Heart right ventricle (tissue), 16 donors: Measurements from ENCODE around the gene PLEKHJ1. TPM values are rescaled to one million over a fixed set of nuclear protein-coding genes. Genes with fewer than 3 reads are reported as not detected.

Source experiments
- ATAC-seq, 8 donors: fragments of 200-7000 bp; cut with Tn5 transposase; one replicate each; pipeline ENCODE4 v1.9.1; 2020; ENCODE audit warnings: mild to moderate bottlenecking in 8 of 8, moderate library complexity in 8 of 8, moderate number of reproducible peaks in 1 of 8
- DNase-seq, 2 donors: peaks; one replicate each; pipeline ENCODE4 v3.0.0-alpha.2; 2020
- H3K27ac ChIP-seq, 10 donors: fragments of 200-600 bp; sonication (generic) in 2 of 10; one replicate each; pipeline versions ENCODE4 v1.5.0 to v1.8.0; 2020 to 2022; ENCODE audit warnings: mild to moderate bottlenecking in 3 of 10
- H3K27me3 ChIP-seq, 7 donors: fragments of 200-600 bp; one replicate each; pipeline ENCODE4 v1.8.0; 2021 to 2022; ENCODE audit warnings: mild to moderate bottlenecking in 2 of 7
- H3K36me3 ChIP-seq, 9 donors: fragments of 200-600 bp; sonication (generic) in 1 of 9; one replicate each; pipeline versions ENCODE4 v1.5.0 to v1.8.0; 2020 to 2022; ENCODE audit warnings: mild to moderate bottlenecking in 2 of 9
- H3K4me1 ChIP-seq, 9 donors: fragments of 200-600 bp; sonication (generic) in 1 of 9; one replicate each; pipeline versions ENCODE4 v1.5.0 to v1.8.0; 2020 to 2022; ENCODE audit warnings: mild to moderate bottlenecking in 4 of 9
- H3K4me3 ChIP-seq, 10 donors: fragments of 200-600 bp; sonication (generic) in 2 of 10; one replicate each; pipeline versions ENCODE4 v1.5.0 to v1.8.0; 2020 to 2022; ENCODE audit warnings: mild to moderate bottlenecking in 7 of 10, moderate library complexity in 2 of 10
- H3K9me3 ChIP-seq, 11 donors: fragments of 200-600 bp in 10 of 11; sonication (generic) in 2 of 11; one replicate each; pipeline versions ENCODE4 v1.5.0 to v1.8.0; 2013 to 2022; ENCODE audit warnings: mild to moderate bottlenecking in 2 of 11, control low read depth in 1 of 11, moderate library complexity in 1 of 11
- CTCF ChIP-seq, 9 donors: fragments of 200-600 bp; sonication (generic) in 2 of 9; IDR thresholded peaks; one replicate each; pipeline versions ENCODE4 v1.5.0 to v1.8.0; 2021 to 2022; ENCODE audit warnings: antibody characterized with exemption in 9 of 9, mild to moderate bottlenecking in 5 of 9, moderate library complexity in 1 of 9
- WGBS, 2 donors: extraction: QIAGEN DNeasy Blood & Tissue Kit; methylation state at CpG; one replicate each; pipeline ENCODE4 v1.1.7; 2013; ENCODE audit warnings: inconsistent platforms in 1 of 2; 5-methylcytosine and 5-hydroxymethylcytosine counted together
- intact Hi-C, 10 donors: fragments of 100-400 bp; cut with DNase I; formaldehyde crosslinking; loops; one replicate each; pipeline versions ENCODE4 v1.11.1 to v1.14.2; 2022
- polyA plus RNA-seq, 2 donors: library from polyadenylated mRNA; stranded (reverse); fragments of 200-250 nt; gene quantifications; one replicate each; pipeline ENCODE4 v1.2.3, GENCODE V29; 2013
- total RNA-seq, 10 donors: library from RNA; stranded (reverse); fragmentation: NEBNext Ultra II Directional in 3 of 10; extraction: Animal tissue kit (Norgen Biotek cat#: 25700) in 3 of 10; gene quantifications; one replicate each; pipeline versions ENCODE4 v1.2.1 to v1.2.4, GENCODE V29; 2021 to 2023
- donor health status: Arrhythmogenic right ventricular cardiomyopathy.
- donor health status: ischemic (EF 13 %, LVEDD 7.1; RV severe dilation, severe dysfunction).
- donor health status: healthy with polysubstance abuse.
- donor health status: DM: no; HTN: yes; CAD: no.
- donor health status: DM: no; HTN: no; CAD: no.
- donor health status: ischemic (EF 25% LVEDD 6.9; RV normal size, moderate dysfunction).
- donor health status: ischemic (EF 25% LVEDD 5.7; RV mildly dilated, moderate dysfunction).
- donor health status: healthy.
- donor health status: DM: yes; HTN: yes; CAD: no.
- donor health status: Ischemic cardiomyopathy.
- donor health status: ischemic (EF 35%, LVEDD 5.7; RV mildly dilated, moderate dysfunction).
- donor health status: nonischemic (EF 11% LVEDD 7.7; RV severe dilation, severe dysfunction).
- donor health status: DM: yes; HTN: yes; CAD: no.
- donor health status: PGD.
- donor health status: ischemic (EF 29% LVEDD 5.4; RV normal size, mild dysfunction).
- donor health status: nonischemic (EF 23%, LVEDD 6.1; RV moderate dilation, normal function).

PLEKHJ1 gene
- total and polyA plus RNA-seq, 12 donors, result 40.0 to 103 (median 46.8) TPM

GRCh38 chr19:2217591-2217990 lies 18.5 kb downstream of the PLEKHJ1 start:
- H3K27me3 ChIP-seq, result no peaks in the 10 kb centered on the region
- TF ChIP-seq CTCF (IDR thresholded peaks at IDR 0.05), result no peak
- intact Hi-C loops, result no loop called here
- 95 to 98% methylated on average over 22 of the region's 22 CpGs for WGBS, 2 donors
- H3K36me3 ChIP-seq, result peaks cover 0 to 99% (median 42%) of the 10 kb centered on the region in 9 donors
- H3K27ac ChIP-seq, result no peak overlapping the region
- DNase-seq (no peak), ATAC-seq (no peak)
- H3K9me3 ChIP-seq, result no peaks in the 10 kb centered on the region
- H3K4me1 ChIP-seq, result peaks cover 0 to 14% (median 5%) of the 10 kb centered on the region in 9 donors
- H3K4me3 ChIP-seq, result no peak overlapping the region

GRCh38 chr19:2216361-2217225 lies 19.5 kb downstream of the PLEKHJ1 start:
- 91 to 95% methylated on average over 43 of the region's 43 CpGs for WGBS, 2 donors
- no peak for TF ChIP-seq CTCF (IDR thresholded peaks at IDR 0.05)
- intact Hi-C loops, result no loop called here
- H3K4me3 ChIP-seq, result no peak overlapping the region
- peaks cover 0 to 100% (median 44%) of the 10 kb centered on the region in 9 donors for H3K36me3 ChIP-seq
- H3K9me3 ChIP-seq, result no peaks in the 10 kb centered on the region
- DNase-seq, result no peak
- H3K4me1 ChIP-seq, result peaks cover 0 to 11% (median 5%) of the 10 kb centered on the region in 9 donors
- H3K27ac ChIP-seq, result no peak overlapping the region
- no peak for ATAC-seq
- H3K27me3 ChIP-seq, result no peaks in the 10 kb centered on the region

GRCh38 chr19:2215281-2215751 lies 20.8 kb downstream of the PLEKHJ1 start:
- no peak for ATAC-seq
- DNase-seq, result no peak
- no peaks in the 10 kb centered on the region for H3K4me1 ChIP-seq
- no peak overlapping the region for H3K4me3 ChIP-seq
- no peaks in the 10 kb centered on the region for H3K9me3 ChIP-seq
- H3K27me3 ChIP-seq, result no peaks in the 10 kb centered on the region
- H3K27ac ChIP-seq, result no peak overlapping the region
- WGBS, 2 donors, result 84 to 87% methylated on average over 31 of the region's 31 CpGs
- H3K36me3 ChIP-seq, result peaks cover 5 to 100% (median 57%) of the 10 kb centered on the region in 9 donors
- intact Hi-C loops, result no loop called here
- no peak for TF ChIP-seq CTCF (IDR thresholded peaks at IDR 0.05)

- intact Hi-C loops, result no loop called here
Measured at GRCh38 chr19:2214251-2214650, 21.9 kb downstream of the PLEKHJ1 start.

More at GRCh38 chr19:2214251-2214650, 21.9 kb downstream of the PLEKHJ1 start:
- H3K4me3 ChIP-seq, result no peak overlapping the region
- peaks cover 5 to 100% (median 58%) of the 10 kb centered on the region in 9 donors for H3K36me3 ChIP-seq
- no peak for TF ChIP-seq CTCF (IDR thresholded peaks at IDR 0.05)
- DNase-seq, result no peak
- no peaks in the 10 kb centered on the region for H3K9me3 ChIP-seq
- 87 to 90% methylated on average over 17 of the region's 17 CpGs for WGBS, 2 donors
- peaks cover 0 to 2% (median 0%) of the 10 kb centered on the region in 9 donors for H3K4me1 ChIP-seq
- H3K27me3 ChIP-seq, result no peaks in the 10 kb centered on the region
- ATAC-seq, result no peak
- H3K27ac ChIP-seq, result no peak overlapping the region
